ENCODE data around the gene PDGFB.

The PDGFB gene

DNA sequence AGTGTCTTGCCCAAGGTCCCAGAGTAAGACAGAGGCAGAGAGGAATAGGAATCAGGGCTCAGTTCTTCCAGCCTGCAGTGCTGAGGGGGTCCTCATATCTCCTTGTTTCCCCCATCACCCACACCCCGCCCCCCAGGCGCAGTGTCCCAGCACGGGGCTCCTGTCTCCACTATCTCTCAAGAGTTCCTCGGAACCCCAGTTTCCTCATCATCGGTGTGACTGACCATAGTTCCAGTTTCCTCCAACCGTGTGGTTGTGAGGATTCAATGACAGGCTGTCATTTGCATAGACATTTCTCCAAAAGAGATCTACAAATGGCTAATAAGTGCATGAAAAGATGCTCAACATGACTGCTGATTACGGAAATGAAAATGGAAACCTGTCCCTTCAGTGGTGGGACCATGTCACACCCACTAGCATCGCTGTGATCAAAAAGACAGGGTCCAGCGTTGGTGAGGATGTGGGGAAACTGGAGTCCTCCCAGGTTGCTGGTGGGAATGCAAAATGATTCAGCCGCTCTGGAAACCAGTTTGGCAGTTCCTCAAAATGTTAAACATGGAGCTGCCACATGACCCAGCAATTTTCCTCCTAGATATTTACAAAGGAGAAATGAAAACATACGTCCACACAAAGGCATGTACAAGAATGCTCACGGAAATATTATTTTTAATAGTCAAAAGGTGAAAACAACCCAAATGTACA is 31.8 kb upstream of the PDGFB start:
- no peak for DNase-seq

DNA sequence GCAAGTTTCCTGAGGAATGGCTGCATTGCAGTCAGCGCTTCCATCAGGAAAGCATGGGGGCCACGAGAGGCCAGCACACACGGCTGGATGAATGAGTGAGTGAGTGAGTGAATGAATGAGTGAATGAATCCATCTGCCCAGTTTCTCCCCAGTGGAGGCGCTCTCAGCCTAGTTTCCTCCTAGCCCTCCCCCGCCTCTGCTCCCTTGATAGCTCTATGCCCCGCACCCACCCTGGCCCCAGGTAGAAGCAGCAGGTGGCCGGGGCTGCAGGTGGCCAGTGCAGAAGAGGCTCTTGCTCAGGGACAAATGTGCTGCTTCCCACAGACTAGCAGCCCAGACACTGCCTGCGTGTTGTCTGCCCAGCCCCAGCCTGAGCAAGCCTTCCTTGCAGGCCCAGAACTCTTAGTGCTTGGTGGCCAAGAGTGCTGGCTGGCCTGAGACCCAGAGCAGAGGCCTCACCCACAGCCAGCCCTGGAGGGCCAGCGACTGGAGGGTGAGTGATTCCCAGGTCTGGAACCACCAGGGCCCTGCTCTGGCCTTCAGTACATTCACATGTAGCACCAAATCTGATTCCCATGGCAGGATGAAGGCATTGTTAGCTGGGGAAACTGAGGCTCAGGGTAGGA is 31.1 kb upstream of the PDGFB start:
- DNase-seq = no peak

GRCh38 chr22:39273950-39274887 is 29.4 kb upstream of the PDGFB start:
- no peak for DNase-seq

DNA sequence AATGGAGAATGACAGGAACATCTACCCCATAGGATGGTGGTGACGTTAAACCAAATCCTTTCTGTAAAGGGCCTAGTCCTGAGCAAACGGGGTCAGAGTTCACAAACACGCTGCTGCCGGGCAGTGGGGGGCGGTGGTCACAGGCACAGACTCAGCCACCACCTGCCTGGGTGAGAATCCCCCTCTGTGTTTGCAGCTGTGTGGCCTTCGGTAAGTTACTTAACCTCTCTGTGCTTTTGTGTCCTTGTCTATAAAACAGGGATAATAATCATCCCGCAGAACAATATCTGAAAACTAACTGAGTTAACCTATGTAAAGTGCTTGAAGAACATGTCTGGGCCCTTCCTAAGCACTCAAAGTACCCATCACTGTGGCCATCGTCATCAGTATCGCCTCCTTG is 26.0 kb upstream of the PDGFB start:
- DNase-seq = no peak

DNA sequence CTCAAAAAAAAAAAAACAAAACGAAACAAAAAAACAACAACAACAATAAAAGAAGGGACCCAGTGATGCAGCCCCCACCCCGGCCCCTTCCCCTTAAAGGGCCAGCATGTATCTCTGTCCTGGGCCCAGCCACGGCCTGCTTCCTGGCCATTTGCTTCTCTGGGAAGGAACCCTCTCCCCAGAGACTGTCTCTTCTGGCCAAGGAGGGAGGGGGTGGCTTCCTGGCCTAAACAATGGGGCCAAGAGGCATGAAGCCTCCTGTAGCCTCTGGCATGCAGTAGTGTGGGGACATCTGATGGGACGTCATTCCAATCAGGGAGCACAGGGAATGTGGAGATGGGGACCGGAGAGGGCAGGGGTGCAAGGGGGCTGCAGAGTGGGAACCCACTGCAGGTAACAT is 25.5 kb upstream of the PDGFB start:
- DNase-seq = no peak

GRCh38 chr22:39269095-39269790 is 24.5 kb upstream of the PDGFB start:
- no peak for DNase-seq

GRCh38 chr22:39268645-39269044 is 23.9 kb upstream of the PDGFB start:
- no peak for DNase-seq

GRCh38 chr22:39267974-39268373 is 23.2 kb upstream of the PDGFB start:
- DNase-seq = no peak

DNA sequence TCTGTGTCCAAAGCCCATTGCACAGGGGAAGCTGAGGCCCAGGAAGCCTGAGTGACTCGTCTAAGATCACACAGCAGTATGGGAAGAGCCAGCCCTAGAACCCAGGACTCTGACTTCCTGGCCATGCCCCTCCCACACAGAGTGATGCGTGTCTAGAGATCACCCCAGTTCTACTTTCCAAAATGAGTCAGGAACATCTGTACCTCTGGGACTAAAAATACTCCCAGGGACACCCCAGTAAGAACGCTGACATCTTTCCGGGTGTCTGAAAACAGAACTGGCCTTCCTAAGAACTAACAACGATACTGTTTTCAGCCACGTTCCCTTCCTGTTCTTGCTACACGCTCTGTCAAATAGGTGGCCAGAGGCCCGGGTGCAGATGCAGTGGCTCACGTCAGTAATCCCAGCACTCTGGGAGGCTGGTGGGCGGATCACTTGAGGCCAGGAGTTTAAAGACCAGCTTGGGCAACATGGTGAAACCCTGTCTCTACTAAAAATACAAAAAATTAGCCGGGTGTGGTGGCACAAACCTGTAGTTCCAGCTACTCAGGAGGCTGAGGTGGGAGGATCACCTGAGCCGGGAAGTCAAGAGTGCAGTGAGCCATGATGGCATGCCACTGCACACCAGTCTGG is 21.7 kb upstream of the PDGFB start:
- no peak for DNase-seq

DNA sequence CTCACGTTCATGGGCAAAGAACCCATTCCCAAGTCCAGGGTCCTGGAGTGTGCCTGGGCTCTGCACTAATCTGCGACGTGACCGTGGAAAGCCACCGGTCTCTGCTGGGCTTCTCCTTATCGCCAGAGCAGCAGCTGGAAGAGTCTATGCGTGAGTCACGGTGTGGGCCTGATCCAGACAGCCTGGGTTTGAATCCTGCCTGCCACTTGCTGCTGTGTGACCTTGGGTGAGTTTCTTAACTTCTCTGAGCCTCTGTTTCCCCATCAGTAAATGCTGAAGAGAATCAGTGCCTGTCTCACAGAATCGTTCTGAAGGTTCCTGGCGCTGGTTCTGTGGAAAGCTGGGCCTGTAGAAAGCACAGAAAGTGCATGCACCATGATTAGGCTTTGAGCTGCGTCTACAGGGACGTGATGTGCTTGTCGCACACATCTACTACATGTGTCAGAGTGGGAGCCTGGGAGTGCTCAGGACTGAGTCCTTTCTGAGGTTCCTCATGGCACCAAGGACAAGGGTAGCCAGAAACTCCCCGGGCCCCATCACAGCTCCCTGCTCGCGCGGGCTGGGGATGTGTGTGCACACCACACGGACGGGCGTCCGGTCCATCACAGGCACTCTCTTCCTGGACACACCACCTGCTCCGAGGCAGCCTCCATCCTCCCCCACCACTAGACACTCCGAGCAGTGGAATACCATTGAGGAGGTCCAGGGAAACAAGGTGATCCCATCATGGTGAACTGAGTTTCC is 20.5 kb upstream of the PDGFB start:
- no peak for DNase-seq

DNA sequence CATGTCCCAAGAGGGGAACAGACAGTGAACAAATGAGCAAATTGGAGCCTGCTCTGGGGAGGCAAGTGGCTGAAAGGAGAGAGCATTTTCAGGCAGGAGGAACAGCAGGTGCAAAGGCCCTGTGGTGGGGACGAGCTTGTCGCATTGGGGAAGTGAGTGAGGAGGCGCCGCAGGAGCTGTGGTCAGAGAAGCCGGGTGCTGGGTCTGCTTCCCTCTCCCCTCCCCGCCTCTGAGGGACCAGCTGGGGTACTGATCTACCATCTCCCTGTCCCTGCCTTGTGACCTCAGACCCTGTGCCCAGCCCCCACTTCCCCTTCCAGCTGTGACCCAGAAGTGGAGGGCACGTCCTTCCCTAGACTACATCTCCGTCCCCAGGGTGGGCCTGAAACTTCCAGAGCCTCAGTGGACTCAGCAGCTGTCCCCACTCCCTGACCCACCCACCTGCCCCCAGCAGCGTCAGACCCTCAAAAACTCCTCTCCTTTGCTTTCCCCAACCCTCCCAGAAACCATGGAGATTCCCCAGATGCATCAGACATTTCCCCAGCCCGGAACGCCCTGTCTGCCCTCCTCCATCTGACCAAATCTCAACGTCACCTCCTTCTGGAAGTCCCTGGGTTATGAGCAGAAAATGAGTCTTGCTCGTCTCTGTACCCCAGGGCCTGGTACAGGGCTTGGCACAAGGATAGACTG is 19.7 kb upstream of the PDGFB start:
- no peak for DNase-seq

- DNase-seq = no peak
These were observed 19.0 kb upstream of the PDGFB start for GRCh38 chr22:39263626-39264348.

- DNase-seq = no peak
These were observed 14.9 kb upstream of the PDGFB start for GRCh38 chr22:39259666-39260065.

DNA sequence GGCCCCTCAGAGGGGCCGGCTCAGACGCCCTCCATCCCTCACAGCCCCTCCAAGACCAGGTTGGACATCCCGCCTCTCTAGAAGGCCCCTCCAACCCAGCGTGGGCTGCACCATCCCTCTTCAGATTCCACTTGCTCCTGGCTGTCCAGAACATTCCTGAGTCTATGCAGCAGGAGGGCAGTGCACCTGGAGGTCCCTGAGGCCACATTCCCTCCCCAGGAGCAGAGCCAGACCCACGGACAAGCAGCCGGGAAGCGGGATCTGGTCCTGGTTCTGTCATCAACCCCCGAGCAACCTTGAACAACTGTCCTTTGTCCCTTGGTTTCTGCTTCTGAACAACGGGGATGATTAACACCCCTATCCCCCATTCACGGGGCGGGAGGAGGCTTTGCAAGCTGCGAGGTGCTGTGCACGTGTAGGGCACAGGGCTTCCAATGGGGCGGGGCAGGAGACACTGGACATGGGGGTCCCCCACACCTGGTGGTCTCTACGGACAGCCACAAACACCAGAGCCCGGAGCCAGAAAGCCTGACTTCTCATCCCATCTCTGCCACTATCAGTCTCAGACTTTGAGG is 13.2 kb upstream of the PDGFB start:
- DNase-seq = no peak

DNA sequence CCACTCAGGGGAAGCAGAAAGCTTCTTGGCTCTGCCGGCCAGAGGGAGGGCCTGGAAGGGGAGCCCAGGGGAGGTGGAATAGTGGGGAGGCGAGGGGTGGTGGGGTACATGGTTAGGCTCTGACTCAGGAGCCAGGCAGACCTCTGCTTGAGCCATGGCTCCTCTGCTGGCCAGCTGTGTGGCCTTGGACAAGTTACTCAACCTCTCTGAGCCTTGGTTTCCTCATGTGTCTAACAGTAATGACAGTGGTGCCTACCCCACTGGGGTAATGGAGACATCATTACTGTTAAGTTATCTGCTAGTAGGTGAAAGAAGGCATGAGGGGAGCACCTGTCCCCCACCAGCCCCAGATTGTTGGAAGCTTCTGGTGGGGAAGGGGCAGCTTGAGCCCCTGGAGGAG is 12.2 kb upstream of the PDGFB start:
- DNase-seq = no peak

DNA sequence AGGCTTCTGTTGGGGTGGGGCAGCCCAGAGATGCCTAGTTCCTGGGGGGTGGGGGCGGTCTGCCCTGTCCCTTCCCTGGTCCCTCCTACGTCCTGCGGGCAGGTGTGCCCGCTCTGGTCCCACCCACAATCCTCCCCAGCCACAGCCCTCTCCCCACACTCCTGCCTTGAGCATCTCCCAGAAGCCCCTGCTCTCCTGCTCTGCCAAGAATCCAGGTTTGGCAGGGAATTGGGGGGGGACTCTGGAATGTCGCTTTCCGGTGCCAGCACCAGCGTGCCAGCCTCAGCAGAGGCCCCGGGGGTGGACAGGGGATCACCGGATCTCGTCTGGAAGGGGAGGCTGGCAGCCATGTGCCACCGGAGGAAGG is 11.4 kb upstream of the PDGFB start:
- DNase-seq = no peak

DNA sequence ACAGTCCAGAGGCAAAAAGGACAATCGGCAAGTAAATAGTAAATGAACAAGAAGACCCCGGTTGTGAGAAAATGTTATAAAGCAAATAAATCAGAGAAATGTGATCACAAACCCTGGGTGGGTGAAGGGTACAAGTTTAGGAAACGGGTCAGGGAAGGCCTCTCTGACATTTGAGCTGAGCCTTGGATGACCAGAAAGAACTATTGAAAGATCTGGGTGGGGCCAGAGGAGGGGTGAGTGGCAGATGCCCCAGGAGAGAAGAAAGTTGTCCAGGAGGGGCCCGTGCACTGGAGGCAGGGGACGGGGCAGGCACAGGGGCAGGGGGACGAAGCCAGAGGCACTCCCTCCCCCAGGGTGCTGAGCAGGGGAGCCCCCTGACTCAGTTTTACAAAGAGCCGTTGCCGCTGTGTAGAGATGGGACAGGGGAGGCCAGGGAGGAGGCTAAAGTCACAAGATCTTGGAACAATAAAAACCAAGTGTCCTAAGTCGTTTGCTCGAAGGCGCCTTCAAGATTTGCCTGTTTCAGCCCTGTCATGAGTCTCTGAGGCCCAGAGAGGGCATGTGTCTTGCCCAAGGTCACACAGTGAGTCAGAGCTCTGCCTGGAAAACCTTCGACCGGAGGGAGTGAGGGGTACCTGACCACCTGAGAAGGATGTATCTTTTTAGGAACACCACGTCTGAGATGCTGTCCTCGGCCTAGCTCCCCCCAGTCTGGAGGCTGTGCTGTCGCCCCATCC is 10.8 kb upstream of the PDGFB start:
- no peak for DNase-seq

GRCh38 chr22:39254789-39255298 is 10.1 kb upstream of the PDGFB start:
- no peak for DNase-seq

- DNase-seq = no peak
These were observed 9.3 kb upstream of the PDGFB start for GRCh38 chr22:39254122-39254521.

Data from NCI-H2171 (cell line).